Stimulated activated CD4-positive, alpha-beta T cell treated with anti-CD3 and anti-CD28 coated beads, Interleukin-15, amount 100 ng/mL, for 1 hour (primary cell): ENCODE measurements around the gene CLEC1A.

Experiments
- DNase-seq, 2 donors: peaks; one replicate each; pipeline ENCODE4 v3.0.0-alpha.2; 2020; ENCODE audit warnings: low read depth in 1 of 2, low spot score in 1 of 2

CLEC1A gene

DNA sequence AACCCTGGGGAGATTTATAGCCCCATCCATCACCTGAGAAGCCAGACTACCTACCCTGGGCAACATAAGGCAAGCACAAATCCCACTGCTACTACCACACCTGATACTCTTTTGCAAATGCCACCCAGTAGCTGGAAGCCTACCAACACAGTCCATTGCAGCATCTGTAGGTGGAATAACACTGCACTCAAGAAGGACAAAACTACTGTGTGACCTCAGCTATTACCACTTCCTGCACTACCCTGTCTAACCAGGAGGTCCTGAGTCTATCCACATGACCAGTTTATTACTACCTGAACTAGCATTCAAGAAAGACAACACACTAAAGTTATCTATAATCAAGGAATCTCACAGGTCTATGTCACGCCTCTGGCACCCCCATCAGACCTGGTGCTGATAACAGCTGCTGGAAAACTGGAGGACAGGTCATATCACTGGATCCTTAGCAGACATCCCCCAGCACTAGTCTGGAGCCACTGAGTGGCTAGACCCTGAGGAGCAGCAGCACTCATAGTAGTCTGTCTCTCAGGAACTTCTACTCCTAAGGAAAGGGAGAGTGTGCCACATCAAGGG lies 2.9 kb upstream of the CLEC1A start:
- no peak for DNase-seq

DNA sequence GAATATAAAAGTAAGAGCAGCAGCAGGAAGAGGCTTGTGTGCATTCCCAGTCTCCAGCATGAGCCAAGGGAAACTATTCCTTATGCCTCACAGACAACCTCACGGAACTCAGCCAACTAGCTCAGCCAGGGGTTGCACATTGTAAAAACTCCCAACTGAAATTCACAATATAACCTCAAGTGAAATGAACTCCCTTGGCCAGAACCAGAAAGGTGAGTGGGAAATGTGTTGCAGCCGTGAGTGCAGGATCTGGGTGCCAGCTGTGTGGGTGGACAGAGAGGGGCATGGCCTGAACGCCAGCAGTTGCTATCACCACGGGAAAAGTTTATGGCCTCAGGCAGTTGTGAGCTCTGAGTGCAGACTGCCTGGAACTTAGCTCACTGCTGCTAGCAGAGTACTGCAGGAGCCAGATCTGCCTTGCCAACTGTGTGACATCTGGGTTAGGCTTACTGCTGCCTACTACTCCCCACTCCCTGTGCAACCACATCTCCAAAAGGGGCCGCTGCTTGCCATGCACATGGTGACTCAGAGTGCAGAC lies 2.3 kb upstream of the CLEC1A start:
- no peak for DNase-seq

DNA sequence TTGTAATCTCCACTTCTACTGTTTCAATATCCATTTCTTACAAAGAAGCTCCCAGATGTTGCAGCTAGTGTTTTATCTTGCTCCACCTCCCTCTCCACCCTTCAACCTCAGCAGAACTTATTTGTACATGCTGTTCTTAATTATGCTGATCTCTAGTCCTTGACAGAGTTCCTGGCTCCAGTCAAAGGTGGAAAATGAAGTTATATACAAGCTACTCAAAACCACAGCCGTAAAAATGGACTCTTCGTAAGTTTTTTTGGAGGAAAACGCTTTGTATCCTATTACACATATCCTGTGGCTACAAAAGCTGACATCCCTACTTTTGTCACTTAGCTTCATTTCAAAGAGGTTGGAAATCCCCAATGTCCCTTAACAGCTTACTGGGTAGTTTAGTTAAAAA lies 1.3 kb downstream of the CLEC1A start:
- DNase-seq: no peak

DNA sequence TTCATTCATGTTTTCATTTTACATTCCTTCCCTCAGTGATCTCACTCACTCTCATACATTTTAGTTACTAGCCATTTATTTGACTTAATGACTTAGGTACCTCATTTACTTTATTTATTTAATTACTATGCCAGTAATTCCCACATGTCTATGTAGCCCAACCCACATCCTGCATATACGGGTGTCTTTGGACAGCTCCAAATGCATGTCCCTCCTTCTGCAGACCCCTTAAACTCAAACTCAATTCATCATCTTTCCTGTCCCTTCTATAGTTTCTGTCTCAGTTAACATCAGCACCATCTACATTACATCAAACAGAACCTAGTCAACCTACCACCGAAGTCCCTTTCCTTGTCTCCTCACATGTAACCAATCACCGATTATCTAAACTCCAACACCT lies 2.8 kb downstream of the CLEC1A start:
- no peak for DNase-seq

DNA sequence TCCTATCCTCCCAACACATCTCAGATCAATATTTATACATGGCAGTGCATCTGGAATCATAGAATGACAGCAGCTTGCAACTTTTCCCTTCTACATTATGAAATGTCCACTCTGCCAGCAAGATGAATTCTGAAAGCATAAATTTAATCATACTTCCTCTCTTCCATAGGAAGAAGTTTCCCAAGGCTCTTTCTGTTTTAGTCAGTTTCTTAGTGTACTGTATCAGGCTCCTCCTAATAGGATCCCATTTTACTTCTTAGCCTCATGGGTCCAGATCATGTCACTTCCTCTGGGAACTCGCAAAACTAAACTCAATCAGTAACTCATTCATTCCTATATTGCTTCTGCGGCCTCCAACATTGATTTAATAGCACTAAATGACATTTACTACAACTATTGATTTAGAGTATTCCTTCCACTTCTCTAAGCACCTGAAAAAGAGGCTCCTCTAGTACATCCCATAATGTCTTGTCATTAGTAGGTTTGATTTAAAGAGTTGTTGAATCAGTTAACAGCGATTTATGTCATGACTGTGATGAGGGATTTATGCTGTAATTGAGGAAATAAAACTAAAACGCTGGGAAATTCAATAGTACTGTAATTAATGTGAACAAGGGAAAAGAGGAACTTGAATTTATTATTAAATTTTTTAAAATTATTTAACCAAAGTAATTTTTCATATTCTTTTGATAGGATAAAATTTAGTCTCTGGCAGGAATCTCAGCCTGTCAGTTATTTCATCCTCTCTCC lies 4.0 kb downstream of the CLEC1A start:
- no peak for DNase-seq

DNA sequence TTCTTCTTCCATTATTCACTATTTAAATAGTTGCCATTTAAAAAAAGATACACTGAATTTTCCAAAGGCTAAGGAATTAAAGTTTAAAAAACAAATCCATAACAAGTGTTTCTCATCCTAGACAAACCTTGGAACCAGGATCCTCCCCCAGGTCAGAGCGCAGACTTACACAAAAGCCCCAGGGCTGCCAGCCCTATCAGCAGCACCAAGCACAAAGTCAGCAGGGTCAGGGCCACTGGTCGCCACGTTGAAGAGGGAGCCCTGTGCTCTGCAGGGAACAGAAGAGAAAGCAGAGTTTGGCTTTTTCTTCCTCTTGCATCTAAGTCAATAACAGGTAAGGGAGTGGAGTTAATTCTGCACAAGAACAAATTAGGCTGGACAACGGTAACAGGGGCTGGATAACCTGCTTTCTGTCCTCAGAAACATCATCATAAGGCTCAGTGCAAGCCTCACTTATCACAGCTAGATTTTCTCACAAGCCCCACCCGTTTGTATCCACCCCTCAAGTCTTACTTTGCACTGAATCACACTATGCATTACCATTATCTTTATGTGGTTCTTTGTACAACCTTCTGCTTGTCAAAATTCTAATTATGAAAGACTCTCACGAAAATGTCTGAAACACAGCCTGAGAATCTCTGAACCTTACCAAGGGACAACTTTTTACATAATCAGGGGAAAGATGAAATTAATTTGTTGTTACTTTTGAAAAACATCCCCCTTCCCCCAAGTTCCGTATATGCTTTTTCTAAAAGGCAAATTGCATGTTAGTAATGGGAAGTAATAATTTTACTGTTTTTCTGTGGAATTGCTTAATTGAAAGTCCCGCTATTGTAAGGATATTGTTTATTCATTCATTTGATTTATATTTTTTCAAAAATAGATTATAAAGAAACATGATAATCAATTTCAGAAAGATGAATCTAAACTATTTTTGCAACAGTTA lies 9.6 kb downstream of the CLEC1A start:
- DNase-seq: no peak

DNA sequence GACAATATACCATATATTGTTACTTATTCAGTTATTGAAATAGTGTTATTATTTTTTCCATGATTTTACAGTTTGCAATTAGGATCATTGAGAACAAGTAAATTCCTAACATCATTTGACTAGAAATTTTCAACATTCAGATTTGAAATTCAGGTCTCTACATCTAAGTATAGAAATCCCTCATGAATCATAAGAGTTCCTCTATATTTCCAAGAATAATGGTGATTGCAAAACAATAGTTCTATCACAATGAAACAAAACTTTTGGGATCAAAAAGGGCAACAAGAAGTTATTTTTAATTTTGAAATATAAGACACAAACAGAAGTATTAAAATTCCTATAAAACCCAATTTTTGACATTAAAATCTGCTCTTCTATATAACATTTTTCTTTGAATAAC lies 10.8 kb downstream of the CLEC1A start:
- DNase-seq: no peak

DNA sequence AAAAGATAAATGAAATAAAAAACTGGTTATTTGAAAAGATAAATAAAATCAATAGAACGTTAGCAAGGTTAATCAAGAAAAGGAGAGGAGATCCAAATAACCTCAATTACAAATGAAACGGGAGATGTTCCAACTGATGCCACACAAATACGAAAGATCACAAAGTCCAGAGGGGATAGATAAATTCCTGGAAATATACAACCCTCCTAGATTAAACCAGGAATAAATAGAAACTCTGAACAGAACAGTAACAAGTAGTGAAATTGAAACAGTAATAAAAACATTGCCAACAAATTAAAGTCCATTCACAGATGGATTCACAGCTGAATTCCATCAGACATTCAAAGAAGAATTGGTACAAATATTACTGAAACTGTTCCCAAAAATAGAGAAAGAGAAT lies 12.4 kb downstream of the CLEC1A start:
- no peak for DNase-seq

DNA sequence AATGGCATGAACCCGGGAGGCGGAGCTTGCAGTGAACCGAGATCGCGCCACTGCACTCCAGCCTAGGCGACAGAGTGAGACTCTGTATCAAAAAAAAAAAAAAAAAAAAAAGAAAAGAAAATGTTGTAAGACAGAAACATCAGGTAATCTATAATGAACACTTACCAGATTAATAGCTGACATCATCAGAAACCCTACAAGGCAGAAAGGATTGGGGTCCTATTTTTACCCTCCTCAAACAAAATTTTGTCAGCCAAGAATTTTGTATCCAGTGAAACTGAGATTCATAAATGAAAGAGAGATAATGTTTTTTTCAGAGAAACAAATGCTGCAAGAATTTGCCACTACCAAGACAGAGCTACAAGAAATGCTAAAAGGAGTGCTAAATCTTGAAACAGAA lies 14.1 kb downstream of the CLEC1A start:
- no peak for DNase-seq

DNA sequence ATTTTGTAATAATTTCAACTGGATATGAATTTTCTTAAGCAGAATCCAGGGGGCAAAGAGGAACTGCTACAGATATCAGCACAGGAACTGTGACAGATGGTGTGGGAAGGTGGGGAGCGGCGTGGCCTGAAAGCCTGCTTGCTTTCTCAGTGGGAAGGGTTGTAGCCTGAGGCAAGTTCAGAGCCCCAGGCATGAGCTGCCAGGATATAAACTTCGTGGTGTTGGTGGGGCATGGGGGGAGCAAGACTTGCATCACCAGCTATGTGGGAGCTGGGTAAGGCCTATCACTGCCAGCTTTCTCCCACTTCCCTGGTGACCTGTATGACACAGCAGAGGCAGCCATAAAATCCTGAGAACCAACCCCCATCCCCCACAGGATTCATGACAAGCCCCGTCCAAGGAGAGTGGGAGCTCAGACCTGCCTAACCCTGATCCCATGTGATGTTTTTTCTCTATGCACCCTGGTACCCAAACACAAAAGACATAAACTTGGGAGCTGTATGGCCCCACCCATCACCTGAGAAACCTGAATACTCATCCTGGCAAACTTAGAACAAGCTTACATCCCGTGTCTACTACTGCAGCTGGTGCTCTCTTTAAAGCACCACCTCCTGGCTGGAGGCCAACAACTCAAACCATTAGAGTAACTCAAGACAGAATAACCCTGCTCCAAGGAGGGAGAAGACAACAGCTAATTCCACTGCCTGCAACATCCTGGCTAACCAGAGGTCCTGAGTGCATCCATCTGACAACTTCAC lies 16.5 kb downstream of the CLEC1A start:
- DNase-seq: no peak

DNA sequence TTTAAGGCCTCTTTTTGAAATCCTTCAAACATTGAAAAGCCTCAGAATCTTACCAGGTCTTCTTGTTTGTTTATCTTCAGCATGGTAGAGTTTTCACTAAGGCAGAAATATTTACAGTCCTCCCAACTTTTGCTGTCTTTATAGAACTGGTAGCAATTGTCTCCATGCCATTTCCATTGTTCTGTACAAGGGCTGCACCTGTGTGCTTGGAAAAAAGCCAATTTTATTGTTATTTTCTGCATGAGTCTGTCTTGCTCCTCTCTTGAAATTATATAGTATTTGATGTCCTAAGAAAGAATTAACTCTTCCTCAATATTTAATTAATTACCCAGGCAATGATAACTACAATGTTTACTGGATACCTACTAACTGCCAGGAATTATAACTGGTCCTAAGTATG lies 23.3 kb downstream of the CLEC1A start:
- no peak for DNase-seq

DNA sequence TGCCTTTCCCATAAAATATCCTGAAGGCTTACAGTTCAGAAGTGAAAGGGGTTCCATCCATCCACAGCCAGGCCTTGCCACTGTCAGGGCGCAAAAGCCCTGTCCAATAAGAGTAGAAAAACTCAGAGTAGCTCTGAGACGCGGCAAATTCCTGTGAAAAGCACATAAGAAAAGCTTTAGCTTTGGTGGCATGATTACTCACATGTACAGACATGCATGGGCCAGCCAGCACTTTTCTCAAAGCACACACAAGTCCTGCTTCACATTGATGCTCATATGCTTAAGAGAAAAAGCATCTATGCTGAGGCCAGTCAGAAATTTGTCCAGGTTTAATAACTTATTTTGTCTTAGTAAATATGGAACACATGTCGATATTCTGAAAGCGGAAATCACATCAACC lies 25.5 kb downstream of the CLEC1A start:
- DNase-seq: no peak

DNA sequence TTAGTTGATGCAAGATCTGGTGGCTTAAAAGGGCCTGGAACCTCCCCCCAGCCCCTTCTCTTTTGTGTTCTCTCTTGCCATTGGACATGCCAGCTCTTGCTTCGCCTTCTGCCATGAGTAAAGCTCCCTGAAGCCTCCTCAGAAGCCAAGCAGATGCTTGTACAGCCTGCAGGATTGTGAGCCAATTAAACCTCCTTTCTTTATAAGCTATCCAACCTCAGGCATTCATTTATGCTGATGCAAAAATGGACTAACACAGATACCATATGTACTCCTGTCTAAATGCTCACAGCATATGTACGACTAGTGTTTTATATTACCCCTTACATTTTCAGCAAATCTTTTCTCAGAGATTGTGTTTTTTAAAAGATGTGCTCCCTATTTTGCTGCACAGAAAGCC lies 26.7 kb downstream of the CLEC1A start:
- no peak for DNase-seq

DNA sequence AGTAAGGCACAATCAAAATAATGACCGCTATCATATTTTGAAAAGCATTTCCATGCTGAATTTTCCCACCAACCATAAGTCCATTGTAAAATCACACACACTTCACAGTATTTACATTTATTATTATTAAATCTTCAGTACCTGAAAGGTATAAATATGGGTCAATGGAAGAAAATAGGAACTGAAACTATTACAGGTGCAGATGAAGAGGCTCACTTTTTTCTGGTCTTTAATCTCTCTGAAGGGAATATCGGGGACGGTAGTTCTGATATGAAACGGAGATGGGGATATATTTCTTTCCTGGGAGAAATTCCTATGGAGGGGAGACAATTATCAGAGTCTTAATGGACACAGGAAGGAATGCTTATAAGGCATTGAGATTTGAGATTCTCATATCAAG lies 28.4 kb downstream of the CLEC1A start:
- no peak for DNase-seq

DNA sequence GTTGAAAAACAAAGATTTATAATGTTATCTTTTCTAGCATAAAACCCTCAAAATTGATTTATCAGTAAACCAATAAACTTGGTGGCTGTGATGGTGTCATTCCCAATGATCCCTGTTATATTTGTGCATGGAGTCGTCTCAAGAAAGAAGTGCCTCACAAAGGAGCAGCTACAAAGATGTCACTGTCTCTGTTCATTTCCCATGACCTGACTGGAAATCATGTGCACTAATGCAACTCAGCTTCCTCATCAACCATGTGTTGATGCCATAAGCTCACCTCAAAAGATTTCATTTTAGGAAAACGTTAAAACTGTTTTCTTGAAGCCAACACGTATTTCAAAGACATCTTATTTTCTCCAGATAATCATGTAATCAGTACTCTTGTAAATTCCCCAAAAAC lies 28.8 kb downstream of the CLEC1A start:
- no peak for DNase-seq

DNA sequence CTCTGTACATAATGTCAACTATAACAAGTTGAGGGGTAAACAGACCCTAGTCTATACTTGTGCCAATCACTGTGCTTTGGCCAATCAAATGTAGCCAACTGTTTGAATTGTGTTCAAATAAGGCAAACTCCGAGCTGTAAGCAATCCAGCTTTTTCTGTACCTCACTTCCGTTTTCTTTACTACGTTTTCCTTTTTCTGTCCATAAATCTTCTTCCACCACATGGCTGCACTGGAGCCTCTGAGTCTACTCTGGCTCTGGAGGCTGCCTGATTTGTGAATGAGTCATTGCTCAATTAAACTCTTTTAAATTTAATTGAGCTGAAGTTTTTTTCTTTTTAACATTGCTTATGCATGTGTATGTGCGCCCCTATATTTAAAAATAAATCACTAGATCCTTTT lies 29.7 kb downstream of the CLEC1A start:
- no peak for DNase-seq

DNA sequence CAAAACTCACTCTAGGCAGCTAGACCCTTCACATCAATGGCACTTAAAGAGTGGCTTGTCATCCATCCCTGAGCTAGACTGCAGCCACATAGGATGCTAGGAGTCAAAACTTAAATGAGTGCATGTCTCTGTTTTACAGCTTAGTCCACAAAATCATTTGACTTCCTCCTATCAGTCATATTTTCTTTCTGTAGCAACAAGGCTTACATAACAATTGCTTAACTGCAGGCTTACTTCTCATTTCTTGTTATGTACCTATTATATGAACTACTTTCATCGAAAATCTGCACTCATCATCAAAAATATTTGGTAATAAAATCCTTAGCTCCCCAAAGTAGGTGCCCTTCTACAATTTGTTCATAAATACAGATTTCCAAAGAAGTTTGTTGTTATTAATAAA lies 30.1 kb downstream of the CLEC1A start:
- no peak for DNase-seq

DNA sequence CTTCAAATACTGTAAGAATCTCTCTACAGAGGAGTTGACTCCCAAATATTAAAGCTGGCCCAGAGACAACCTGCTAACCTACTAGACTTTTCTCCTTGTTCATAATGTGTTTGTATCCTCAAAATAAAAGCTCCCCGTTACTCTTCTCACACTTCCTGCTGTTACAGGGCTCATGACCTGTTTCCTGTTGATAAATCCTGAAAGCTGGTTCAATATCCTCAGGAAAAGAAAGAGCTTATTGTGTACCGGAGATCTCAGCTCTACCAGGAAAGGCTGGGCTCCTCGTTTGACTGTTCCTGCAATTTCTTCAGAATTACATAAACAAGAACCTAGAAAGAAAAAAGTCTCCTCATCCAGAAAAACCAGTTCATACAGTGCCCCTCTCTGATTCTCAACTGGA lies 30.8 kb downstream of the CLEC1A start:
- DNase-seq: no peak

DNA sequence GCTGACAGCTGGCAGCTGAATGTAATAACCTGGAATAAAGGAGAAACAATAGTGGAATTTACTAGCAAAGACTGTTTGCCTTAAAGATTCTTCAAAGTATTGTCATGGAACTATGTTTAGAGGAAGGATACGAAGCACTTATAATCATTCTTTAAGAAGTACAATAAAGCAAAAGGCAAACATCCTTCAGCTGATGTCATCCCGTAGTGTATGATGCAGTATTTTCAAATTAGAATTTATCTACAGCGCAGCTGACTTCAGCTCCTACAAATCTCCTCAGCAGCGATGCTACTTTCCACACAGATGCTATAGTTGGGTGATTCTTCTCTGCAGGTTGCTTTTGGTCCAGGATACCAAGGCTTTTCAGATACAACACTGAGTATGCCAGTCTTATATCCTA lies 31.5 kb downstream of the CLEC1A start:
- DNase-seq: no peak

DNA sequence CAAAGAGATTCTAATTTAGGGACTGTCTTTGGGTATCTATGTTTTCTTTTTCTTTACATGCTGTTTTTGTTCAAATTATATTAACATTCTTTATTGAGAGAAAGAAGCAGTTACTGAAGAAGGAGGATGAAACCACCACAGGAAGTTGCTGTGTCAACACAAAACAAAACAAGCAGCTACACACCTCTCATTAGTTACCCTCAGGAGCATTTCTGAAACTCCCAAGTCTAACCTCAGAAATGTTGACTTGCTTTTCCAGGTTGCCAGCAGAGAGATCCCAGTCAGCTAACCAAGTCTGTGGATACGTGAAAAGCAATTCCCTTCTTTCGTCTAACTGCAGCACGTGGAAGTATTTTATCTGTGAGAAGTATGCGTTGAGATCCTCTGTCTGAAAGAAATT lies 33.5 kb downstream of the CLEC1A start:
- DNase-seq: no peak

DNA sequence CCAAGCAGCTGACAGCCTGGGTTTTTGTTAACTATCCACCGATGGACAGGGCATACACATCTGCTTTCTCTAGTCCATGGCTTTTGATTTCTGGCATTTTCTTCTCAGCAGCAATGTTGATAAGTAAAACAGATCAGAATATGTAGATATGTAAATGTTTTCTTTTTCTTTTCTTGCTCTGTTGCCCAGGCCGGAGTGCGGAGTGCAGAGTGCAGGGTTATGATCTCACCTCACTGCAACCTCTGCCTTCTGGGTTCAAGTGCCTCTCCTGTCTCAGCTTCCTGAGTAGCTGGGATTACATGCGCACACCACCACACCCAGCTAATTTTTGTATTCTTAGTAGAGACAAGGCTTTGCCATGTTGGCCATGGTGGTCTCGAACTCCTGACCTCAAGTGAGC lies 40.4 kb downstream of the CLEC1A start:
- DNase-seq: no peak
